Stimulated activated CD4-positive, alpha-beta T cell treated with anti-CD3 and anti-CD28 coated beads, Interleukin-4, amount 100 ng/mL, for 1 hour (primary cell): ENCODE measurements around the gene TTC39C.
"Not testable (repeated sequence)": the region's sequence is repeated elsewhere in the genome, so short reads cannot be mapped to it uniquely, and the experiment has no call there.

Experiments used
- DNase-seq: peaks from one replicate; pipeline ENCODE4 v3.0.0-alpha.2; 2020

The TTC39C gene

GRCh38 chr18:24138789-24139616 is 124.4 kb downstream of the TTC39C start, which contains the start of gene CABYR:
CABYR (plus strand) TSS chr18:24139062; CDS start chr18:24143115, 4,053 bp downstream.
- DNase-seq: peak; percentile 78

GRCh38 chr18:24140697-24141096 is 126.1 kb downstream of the TTC39C start:
- no peak for DNase-seq

GRCh38 chr18:24142376-24142775 is 127.8 kb downstream of the TTC39C start:
- no peak for DNase-seq

- DNase-seq: not testable (repeated sequence)
Observed at GRCh38 chr18:24149591-24149990, 135.0 kb downstream of the TTC39C start.

DNA sequence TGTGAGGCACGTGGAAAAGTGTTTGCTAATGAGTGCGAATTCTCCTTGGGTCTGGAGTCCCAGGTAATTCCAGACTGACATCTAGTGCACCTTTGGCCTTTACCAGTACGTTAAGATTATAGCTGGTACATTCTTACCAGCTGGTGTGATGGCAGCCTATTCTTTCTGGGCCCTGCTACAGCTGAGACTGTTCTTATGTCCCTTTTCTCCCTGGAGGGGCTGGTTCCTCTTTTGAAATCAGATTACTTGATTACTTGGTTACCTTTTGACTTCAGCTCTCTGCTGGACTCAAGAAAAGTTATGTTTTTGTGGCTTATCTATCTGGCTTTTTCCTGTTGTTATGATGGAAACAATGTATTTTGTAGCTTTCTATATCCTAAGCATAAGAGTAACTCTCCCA is 138.8 kb downstream of the TTC39C start:
- DNase-seq: no peak

GRCh38 chr18:24157855-24158254 is 143.3 kb downstream of the TTC39C start:
- no peak for DNase-seq

DNA sequence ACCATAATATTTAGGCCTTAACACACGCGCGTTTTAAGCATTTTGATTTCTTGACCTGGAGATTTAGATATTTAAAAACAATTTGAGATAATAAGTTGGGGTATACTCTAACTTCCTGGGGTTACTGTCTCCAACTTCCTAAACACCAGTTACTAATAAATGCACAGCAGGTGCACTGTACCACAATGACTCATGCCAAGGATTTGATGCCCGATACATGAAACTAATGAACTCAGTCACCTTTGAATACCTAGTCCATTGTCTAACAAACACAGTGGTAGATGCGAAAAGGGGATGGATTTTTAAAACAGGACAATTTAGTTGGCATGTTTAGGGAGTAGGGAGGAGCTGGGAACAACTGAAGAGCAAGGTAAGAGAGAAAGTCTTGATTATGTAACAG is 145.5 kb downstream of the TTC39C start:
- DNase-seq: no peak

DNA sequence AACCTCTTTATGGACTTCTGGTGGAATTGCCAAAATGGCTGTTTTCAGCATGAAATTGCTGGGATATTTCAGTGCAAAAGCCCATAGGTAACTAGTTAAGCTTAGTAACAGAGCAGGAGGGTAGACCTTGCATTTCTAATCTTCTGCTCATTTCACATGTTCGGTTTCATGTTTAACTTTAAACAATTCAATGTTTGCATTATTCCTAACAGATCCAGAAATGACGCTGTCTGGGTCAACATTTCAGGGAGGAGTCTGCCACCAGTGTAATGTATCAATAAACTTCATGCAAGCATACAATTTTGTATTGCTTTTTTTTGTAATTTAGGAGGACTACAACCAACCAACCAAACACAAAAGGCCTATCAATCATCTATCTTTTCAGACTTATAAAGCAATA is 146.8 kb downstream of the TTC39C start:
- DNase-seq: no peak

- DNase-seq: no peak
Observed at GRCh38 chr18:24168496-24168895, 153.9 kb downstream of the TTC39C start.

- DNase-seq: no peak
Observed at GRCh38 chr18:24170360-24170759, 155.8 kb downstream of the TTC39C start.

DNA sequence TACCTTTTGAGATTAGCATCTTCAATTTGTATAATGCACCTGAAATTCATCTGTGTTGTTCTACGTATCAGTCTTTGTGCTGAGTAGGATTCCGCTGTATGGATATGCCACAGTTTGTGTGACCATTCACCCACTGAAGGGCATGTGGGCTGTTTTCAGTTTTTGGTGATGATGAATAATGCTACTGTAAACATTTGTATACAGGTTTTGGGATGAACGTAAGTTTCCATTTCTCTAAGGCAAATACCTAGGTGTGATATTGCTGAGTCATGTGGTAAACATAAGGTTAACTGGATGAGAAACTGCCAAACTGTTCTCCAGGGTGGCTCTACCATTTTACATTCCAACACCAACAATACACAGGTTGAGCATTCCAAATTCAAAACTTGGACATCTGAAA is 159.4 kb downstream of the TTC39C start:
- DNase-seq: no peak

GRCh38 chr18:24176727-24177416 is 162.3 kb downstream of the TTC39C start:
- DNase-seq: peak; percentile 33

DNA sequence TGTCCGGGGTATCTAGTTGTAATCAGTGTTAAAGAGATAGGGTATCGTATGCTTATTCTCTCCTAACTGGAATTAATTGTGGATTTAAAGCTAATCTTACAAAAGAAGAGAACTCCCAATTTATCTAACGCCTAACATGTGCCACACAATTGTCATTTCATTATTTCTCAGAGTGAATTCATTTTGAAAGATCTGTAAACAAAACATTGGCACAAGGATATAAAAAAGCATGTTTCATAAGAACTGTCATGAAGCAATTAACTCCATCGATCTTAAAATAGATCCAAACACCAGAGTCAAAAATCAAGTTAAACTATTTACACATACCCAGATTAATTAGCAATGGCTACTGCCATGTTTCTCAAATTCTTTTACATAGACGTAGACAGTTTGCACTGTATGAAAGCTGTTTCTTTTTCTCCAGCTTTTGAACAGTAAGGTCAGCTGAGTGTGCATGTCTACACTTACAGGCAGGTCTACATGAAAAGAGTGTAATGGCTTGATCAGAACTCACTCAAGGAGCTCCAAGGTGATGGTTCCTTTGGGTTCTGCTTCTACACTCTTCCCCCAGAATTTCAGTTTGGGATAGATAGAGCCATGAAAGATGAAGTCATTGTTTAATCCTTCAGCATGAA is 163.1 kb downstream of the TTC39C start:
- DNase-seq: no peak

- DNase-seq: no peak
Observed at GRCh38 chr18:24180048-24180447, 165.5 kb downstream of the TTC39C start.

GRCh38 chr18:24181806-24182205 is 167.3 kb downstream of the TTC39C start:
- DNase-seq: no peak
